ENCODE results near the gene A2M. TPM values are rescaled to one million over a fixed set of nuclear protein-coding genes. Genes with fewer than 3 reads are reported as not detected.

The A2M gene
- total RNA-seq, 1 experiment from 2014 or later: not detected

GRCh38 chr12:9106067-9106466, 9.7 kb downstream of the A2M start:
- intact Hi-C loops (cut with micrococcal nuclease; ENCODE audit: unreplicated experiment): no loop called here
- TF ChIP-seq CTCF (IDR thresholded peaks at IDR 0.05; ENCODE audit: unreplicated experiment): no peak
- no peaks in the 10 kb centered on the region for H3K4me1 Mint-ChIP-seq (ENCODE audit: low read depth, unreplicated experiment)
- DNase-seq: no peak
- no peaks in the 10 kb centered on the region for H3K27me3 Mint-ChIP-seq (ENCODE audit: unreplicated experiment)
- no TSS peak for BruUV-seq (replicated peaks)
- H3K9me3 Mint-ChIP-seq (ENCODE audit: low read depth, unreplicated experiment): no peaks in the 10 kb centered on the region
- no peak overlapping the region for H3K4me3 Mint-ChIP-seq (ENCODE audit: low read depth, unreplicated experiment)
- no peaks in the 10 kb centered on the region for H3K36me3 Mint-ChIP-seq (ENCODE audit: insufficient read depth, unreplicated experiment)
- H3K27ac Mint-ChIP-seq (ENCODE audit: unreplicated experiment): no peak overlapping the region
- CTCF ChIA-PET: no interaction called here

GRCh38 chr12:9104767-9105423, 10.8 kb downstream of the A2M start:
- H3K27me3 Mint-ChIP-seq (ENCODE audit: unreplicated experiment): no peaks in the 10 kb centered on the region
- H3K4me1 Mint-ChIP-seq (ENCODE audit: low read depth, unreplicated experiment): no peaks in the 10 kb centered on the region
- no peak for DNase-seq
- no TSS peak for BruUV-seq (replicated peaks)
- H3K4me3 Mint-ChIP-seq (ENCODE audit: low read depth, unreplicated experiment): no peak overlapping the region
- CTCF ChIA-PET: interaction anchor here (0.7 kb wide), 1 partner anchor 219 kb away, joined by 3 read pairs; no protein-coding TSS in a partner anchor
- no peak overlapping the region for H3K27ac Mint-ChIP-seq (ENCODE audit: unreplicated experiment)
- H3K9me3 Mint-ChIP-seq (ENCODE audit: low read depth, unreplicated experiment): no peaks in the 10 kb centered on the region
- no peaks in the 10 kb centered on the region for H3K36me3 Mint-ChIP-seq (ENCODE audit: insufficient read depth, unreplicated experiment)
- TF ChIP-seq CTCF (IDR thresholded peaks at IDR 0.05; ENCODE audit: unreplicated experiment): no peak
- intact Hi-C loops (cut with micrococcal nuclease; ENCODE audit: unreplicated experiment): no loop called here

GRCh38 chr12:9104087-9104486, 11.6 kb downstream of the A2M start:
- intact Hi-C loops (cut with micrococcal nuclease; ENCODE audit: unreplicated experiment): no loop called here
- CTCF ChIA-PET: no interaction called here
- no peak overlapping the region for H3K27ac Mint-ChIP-seq (ENCODE audit: unreplicated experiment)
- no peak for TF ChIP-seq CTCF (IDR thresholded peaks at IDR 0.05; ENCODE audit: unreplicated experiment)
- no peak for DNase-seq
- H3K9me3 Mint-ChIP-seq (ENCODE audit: low read depth, unreplicated experiment): no peaks in the 10 kb centered on the region
- no peaks in the 10 kb centered on the region for H3K4me1 Mint-ChIP-seq (ENCODE audit: low read depth, unreplicated experiment)
- no TSS peak for BruUV-seq (replicated peaks)
- H3K4me3 Mint-ChIP-seq (ENCODE audit: low read depth, unreplicated experiment): no peak overlapping the region
- no peaks in the 10 kb centered on the region for H3K36me3 Mint-ChIP-seq (ENCODE audit: insufficient read depth, unreplicated experiment)
- H3K27me3 Mint-ChIP-seq (ENCODE audit: unreplicated experiment): no peaks in the 10 kb centered on the region

- H3K9me3 Mint-ChIP-seq (ENCODE audit: low read depth, unreplicated experiment): no peaks in the 10 kb centered on the region
- no peaks in the 10 kb centered on the region for H3K27me3 Mint-ChIP-seq (ENCODE audit: unreplicated experiment)
- no peaks in the 10 kb centered on the region for H3K36me3 Mint-ChIP-seq (ENCODE audit: insufficient read depth, unreplicated experiment)
- H3K4me3 Mint-ChIP-seq (ENCODE audit: low read depth, unreplicated experiment): no peak overlapping the region
- H3K4me1 Mint-ChIP-seq (ENCODE audit: low read depth, unreplicated experiment): no peaks in the 10 kb centered on the region
- DNase-seq: no peak
- no peak for TF ChIP-seq CTCF (IDR thresholded peaks at IDR 0.05; ENCODE audit: unreplicated experiment)
- H3K27ac Mint-ChIP-seq (ENCODE audit: unreplicated experiment): no peak overlapping the region
- intact Hi-C loops (cut with micrococcal nuclease; ENCODE audit: unreplicated experiment): no loop called here
- no TSS peak for BruUV-seq (replicated peaks)
- CTCF ChIA-PET: no interaction called here
Measured at GRCh38 chr12:9103050-9103849, 12.5 kb downstream of the A2M start.
